HCT116 (cell line): ENCODE data around the gene NCKAP5L. TPM values are rescaled to one million over a fixed set of nuclear protein-coding genes. Genes with fewer than 3 reads are reported as not detected.

ENCODE experiments used
- ATAC-seq: fragments of 200-7000 bp; cut with Tn5 transposase; 2 replicates; pipeline ENCODE4 v1.9.1; 2020; ENCODE audit warnings: mild to moderate bottlenecking, moderate library complexity
- BruUV-seq: library from RNA; stranded (reverse); fragments of 400-500 nt; replicated peaks from 2 replicates; lab custom pipeline; 2021; lab: Mats Ljungman, UMichigan
- CTCF ChIA-PET: fragments of 300-600 bp; sonication (Branson Sonifier 250); formaldehyde crosslinking; loops from one replicate; lab custom pipeline; 2021; ENCODE audit warnings: antibody characterized with exemption; lab: Charles Lee
- POLR2A ChIA-PET: fragments of 300-600, 350-600 bp; sonication (Branson Sonifier 250); formaldehyde crosslinking; loops from one replicate; lab custom pipeline; 2021; ENCODE audit warnings: antibody characterized with exemption; lab: Charles Lee
- RAD21 ChIA-PET, 2 experiments: fragments of 300-600 bp; sonication (Branson Sonifier 250); formaldehyde crosslinking; loops; one replicate each; lab custom pipeline; 2023; ENCODE audit warnings: low total read pairs in 2 of 2; ENCODE audit not compliant: uncharacterized antibody in 2 of 2, unreplicated experiment in 2 of 2, low non-redundant PET in 1 of 2; lab: Charles Lee
- DNase-seq: peaks from one replicate; pipeline ENCODE4 v3.0.0-alpha.2; 2010; ENCODE audit warnings: low read depth, low spot score
- H2AFZ ChIP-seq: fragments of 200-600 bp; shearing (Covaris generic), sonication (generic); 2 replicates; pipeline ENCODE4 v1.6.1; 2017; ENCODE audit warnings: low read depth, mixed run types, mixed read lengths, antibody characterized with exemption, low read length; ENCODE audit not compliant: poor library complexity, severe bottlenecking
- H3K27ac ChIP-seq: 2 replicates; pipeline ENCODE4 v1.5.1; 2012; ENCODE audit warnings: low read depth, low read length
- H3K27me3 ChIP-seq: fragments of 200-600 bp; sonication (generic); 2 replicates; pipeline ENCODE4 v1.6.1; 2016; ENCODE audit warnings: mixed run types, low read length, mixed read lengths; ENCODE audit not compliant: insufficient read depth
- H3K36me3 ChIP-seq, 2 experiments: fragments of 200-500 bp in 1 of 2; fragments of 200-600 bp in 1 of 2; sonication (Bioruptor generic) in 1 of 2; sonication (generic) in 1 of 2; 2 replicates each; pipeline versions ENCODE4 v1.5.1 to v1.6.1; 2014 to 2016; ENCODE audit warnings: low read length in 2 of 2, inconsistent platforms in 1 of 2, mixed read lengths in 1 of 2, mixed run types in 1 of 2; ENCODE audit not compliant: insufficient read depth in 2 of 2, control insufficient read depth in 1 of 2
- H3K4me1 ChIP-seq, 2 experiments: fragments of 200-600 bp in 1 of 2; sonication (generic) in 1 of 2; 2 replicates each; pipeline versions ENCODE4 v1.5.1 to v1.6.1; 2012 to 2017; ENCODE audit warnings: low read length in 2 of 2, inconsistent platforms in 1 of 2, mild to moderate bottlenecking in 1 of 2, mixed read lengths in 1 of 2, mixed run types in 1 of 2, moderate library complexity in 1 of 2; ENCODE audit not compliant: insufficient read depth in 2 of 2, control insufficient read depth in 1 of 2
- H3K4me2 ChIP-seq: fragments of 200-600 bp; sonication (generic); 2 replicates; pipeline ENCODE4 v1.6.1; 2017; ENCODE audit warnings: mixed run types, low read length, mixed read lengths
- H3K4me3 ChIP-seq, 2 experiments: fragments of 200-600 bp in 1 of 2; sonication (generic) in 1 of 2; replicated peaks in 1 of 2; 2 replicates each; pipeline ENCODE4 v1.5.1; 2011 to 2016; ENCODE audit warnings: low read length in 2 of 2, control low read depth in 1 of 2, low read depth in 1 of 2, mild to moderate bottlenecking in 1 of 2, mixed read lengths in 1 of 2, mixed run types in 1 of 2
- H3K79me2 ChIP-seq: fragments of 200-600 bp; sonication (generic); 2 replicates; pipeline ENCODE4 v1.6.1; 2017; ENCODE audit warnings: mild to moderate bottlenecking, mixed run types, low read length, moderate library complexity, mixed read lengths; ENCODE audit not compliant: insufficient read depth
- H3K9ac ChIP-seq: fragments of 200-600 bp; sonication (generic); 2 replicates; pipeline ENCODE4 v1.6.1; 2016; ENCODE audit warnings: low read length, mixed read lengths
- H3K9me2 ChIP-seq: fragments of 200-600 bp; sonication (generic), shearing (Covaris generic); 2 replicates; pipeline ENCODE4 v1.6.1; 2017; ENCODE audit warnings: mixed run types, mild to moderate bottlenecking, moderate library complexity; ENCODE audit not compliant: insufficient read depth
- H3K9me3 ChIP-seq, 2 experiments: fragments of 200-500 bp in 1 of 2; fragments of 200-600 bp in 1 of 2; sonication (Bioruptor generic) in 1 of 2; sonication (generic) in 1 of 2; 2 replicates each; pipeline ENCODE4 v1.6.1; 2014 to 2017; ENCODE audit warnings: low read length in 2 of 2, mixed read lengths in 2 of 2, inconsistent platforms in 1 of 2, low read depth in 1 of 2, mild to moderate bottlenecking in 1 of 2, mixed run types in 1 of 2, moderate library complexity in 1 of 2; ENCODE audit not compliant: control insufficient read depth in 1 of 2, insufficient read depth in 1 of 2
- H4K20me1 ChIP-seq: fragments of 200-600 bp; sonication (generic), shearing (Covaris generic); 2 replicates; pipeline ENCODE4 v1.6.1; 2017; ENCODE audit warnings: mixed run types, mild to moderate bottlenecking, moderate library complexity; ENCODE audit not compliant: insufficient read depth
- CTCF ChIP-seq, 3 experiments: fragments of 200-600 bp in 1 of 3; sonication (generic) in 1 of 3; IDR thresholded peaks in 2 of 3; conservative IDR thresholded peaks in 1 of 3; 2 replicates each; pipeline ENCODE4 v1.5.1; 2012 to 2017; ENCODE audit warnings: low read depth in 2 of 3, low read length in 2 of 3, antibody characterized with exemption in 1 of 3, borderline replicate concordance in 1 of 3, control low read depth in 1 of 3, mild to moderate bottlenecking in 1 of 3, mixed read lengths in 1 of 3, mixed run types in 1 of 3, moderate library complexity in 1 of 3; ENCODE audit not compliant: insufficient read depth in 1 of 3
- ELF1 ChIP-seq: IDR thresholded peaks from 2 replicates; pipeline ENCODE4 v1.6.1; 2012; ENCODE audit warnings: low read depth, borderline replicate concordance
- EZH2phosphoT487 ChIP-seq: fragments of 200-600 bp; IDR thresholded peaks from 2 replicates; pipeline ENCODE4 v1.6.1; 2018; ENCODE audit warnings: antibody characterized with exemption, borderline replicate concordance
- JUND ChIP-seq: IDR thresholded peaks from 2 replicates; pipeline ENCODE4 v1.6.1; 2012
- POLR2AphosphoS5 ChIP-seq: IDR thresholded peaks from 2 replicates; pipeline ENCODE4 v1.6.1; 2011; ENCODE audit warnings: mild to moderate bottlenecking, low read depth, low read length, moderate library complexity
- SP1 ChIP-seq: IDR thresholded peaks from 2 replicates; pipeline ENCODE4 v1.6.1; 2012; ENCODE audit warnings: low read depth
- YY1 ChIP-seq: IDR thresholded peaks from 2 replicates; pipeline ENCODE4 v1.6.1; 2011; ENCODE audit warnings: low read length, low read depth, moderate library complexity, mild to moderate bottlenecking; ENCODE audit not compliant: insufficient replicate concordance; ENCODE audit errors: extremely low read depth
- intact Hi-C: fragments of 100-400 bp; cut with micrococcal nuclease; formaldehyde crosslinking; loops from 2 replicates; pipeline ENCODE4 v1.10.0; 2022
- total RNA-seq: library from RNA; stranded (reverse); gene quantifications from one replicate; pipeline ENCODE4 v1.2.1, GENCODE V29; 2021; ENCODE audit not compliant: unreplicated experiment

NCKAP5L gene
- total RNA-seq, 1 experiment from 2014 or later = 12.1 TPM

- TF ChIP-seq CTCF (IDR thresholded peaks at IDR 0.05 in 2 of 3, conservative IDR thresholded peaks at IDR 0.05 in 1 of 3; ENCODE audit: borderline replicate concordance in 1 of 3, insufficient read depth in 1 of 3, low read depth in 2 of 3, low read length in 2 of 3) = no peak
Observed at GRCh38 chr12:49803693-49804450, 24.3 kb downstream of the NCKAP5L start (continued).

- no peak overlapping the region for H3K4me3 ChIP-seq
- H3K79me2 ChIP-seq = no peaks in the 10 kb centered on the region
- DNase-seq = no peak
- no peaks in the 10 kb centered on the region for H4K20me1 ChIP-seq
- ChIA-PET RAD21 (no interaction called here), POLR2A (no interaction called here), CTCF (no interaction called here)
- no peaks in the 10 kb centered on the region for H3K4me1 ChIP-seq
- no peak for ATAC-seq
- H3K9me2 ChIP-seq = no peaks in the 10 kb centered on the region
- no peaks in the 10 kb centered on the region; a peak in 1 of 4 replicates for H3K36me3 ChIP-seq
- H2AFZ ChIP-seq = no peak overlapping the region
- no peaks in the 10 kb centered on the region for H3K9me3 ChIP-seq
- H3K27me3 ChIP-seq = no peaks in the 10 kb centered on the region
- no TSS peak for BruUV-seq
- TF ChIP-seq EZH2phosphoT487 (no peak), ELF1 (no peak), YY1 (no peak), POLR2AphosphoS5 (no peak), JUND (no peak), SP1 (no peak), CTCF (IDR thresholded peaks at IDR 0.05 in 2 of 3, conservative IDR thresholded peaks at IDR 0.05 in 1 of 3; ENCODE audit: borderline replicate concordance in 1 of 3, insufficient read depth in 1 of 3, low read depth in 2 of 3, low read length in 2 of 3) (no peak)
- H3K4me2 ChIP-seq = no peak overlapping the region
- intact Hi-C loops = no loop called here
- H3K27ac ChIP-seq = no peak overlapping the region
- H3K9ac ChIP-seq = no peak overlapping the region
Observed at GRCh38 chr12:49801141-49802063, 26.8 kb downstream of the NCKAP5L start.
